Stimulated activated CD4-positive, alpha-beta T cell treated with anti-CD3 and anti-CD28 coated beads, TNF-alpha, amount 100 ng/mL, for 24 hours (primary cell): ENCODE results near the gene POU4F1.

Source experiments
- DNase-seq, 3 experiments: peaks; one replicate each; pipeline ENCODE4 v3.0.0-alpha.2; 2020; ENCODE audit warnings: low read depth in 3 of 3

The POU4F1 gene

DNA sequence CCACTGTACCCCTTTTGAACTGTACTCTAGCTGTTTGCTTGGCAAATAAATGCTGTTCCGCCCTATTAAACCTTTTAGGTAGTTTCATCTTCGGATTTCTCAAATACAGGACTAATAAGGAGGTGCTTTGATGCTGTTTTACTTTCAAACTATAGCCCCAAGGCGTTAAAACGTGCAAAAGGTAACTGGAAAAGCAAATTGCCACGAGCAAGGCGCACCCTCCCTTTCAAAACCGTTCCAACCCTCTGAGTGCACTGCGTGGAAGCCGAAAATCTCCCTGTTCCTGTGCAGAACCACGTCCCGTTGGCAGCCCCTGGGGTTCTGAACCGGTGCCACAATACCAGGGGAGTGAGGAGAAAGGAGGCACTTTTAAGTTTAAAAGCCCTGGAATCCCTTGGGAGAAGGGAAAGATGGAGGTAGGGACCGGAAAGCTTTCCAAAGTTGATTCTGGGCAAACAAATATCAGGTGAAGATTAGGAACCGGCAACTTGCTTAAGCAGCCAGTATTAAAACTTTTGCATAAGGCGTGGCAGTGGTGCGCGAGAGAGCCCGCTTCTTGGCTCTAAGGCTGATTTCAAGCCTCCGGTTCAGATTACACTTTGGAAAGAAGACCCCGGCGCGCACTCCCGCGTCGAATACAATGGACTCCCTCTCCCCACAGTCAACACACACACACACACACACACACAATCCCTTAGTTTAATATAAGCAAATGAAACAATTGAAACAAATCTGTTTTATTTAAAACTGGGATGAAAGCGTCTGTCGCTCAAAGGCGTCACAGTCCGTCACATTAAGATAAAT, 9.5 kb downstream of the POU4F1 start:
- no peak for DNase-seq

GRCh38 chr13:78593129-78593528, 10.2 kb downstream of the POU4F1 start:
- DNase-seq, result no peak

DNA sequence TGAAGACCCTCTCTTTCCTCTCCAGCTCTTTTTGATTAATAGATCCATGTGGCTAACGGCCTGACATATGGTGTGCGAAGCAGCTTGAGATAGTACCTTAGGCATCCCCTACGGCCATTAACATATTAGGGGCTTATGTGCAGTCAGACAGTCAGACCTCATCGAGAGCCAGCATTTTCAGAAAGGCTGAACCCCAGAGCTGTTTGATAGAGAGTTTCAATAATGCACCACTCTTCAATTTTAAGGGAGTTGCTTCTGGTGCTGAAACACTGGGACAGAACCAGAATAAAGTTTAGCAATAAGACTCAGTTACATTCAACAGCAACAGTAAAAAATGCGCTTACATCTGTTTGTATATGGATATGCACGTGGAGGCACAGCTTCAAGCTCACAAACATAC, 10.8 kb downstream of the POU4F1 start:
- no peak for DNase-seq

GRCh38 chr13:78589206-78589605, 14.1 kb downstream of the POU4F1 start:
- DNase-seq, result no peak

- DNase-seq, result no peak
Observed at GRCh38 chr13:78587395-78587794, 16.0 kb downstream of the POU4F1 start.

DNA sequence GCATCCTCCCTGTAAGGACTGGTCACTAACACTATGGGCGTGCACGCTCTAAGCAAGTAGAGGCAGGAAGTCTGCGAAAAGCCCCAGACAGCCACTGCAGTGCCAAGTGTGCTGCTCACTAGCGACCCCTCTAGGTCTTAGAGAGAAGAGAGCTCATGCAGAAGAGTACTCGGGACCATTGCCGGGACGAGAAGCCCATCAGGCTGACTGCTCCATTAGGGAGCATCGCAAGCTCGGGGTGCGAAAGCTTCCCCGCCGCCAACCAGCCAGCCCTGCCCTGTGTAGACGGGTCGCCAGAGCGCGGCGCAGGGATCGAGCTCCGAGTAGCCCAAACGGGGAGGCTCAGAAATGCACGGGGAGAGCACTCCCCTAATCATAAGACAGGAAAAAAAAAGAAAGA, 16.6 kb downstream of the POU4F1 start:
- no peak for DNase-seq

- DNase-seq, result no peak
Observed at GRCh38 chr13:78576261-78576660, 27.1 kb downstream of the POU4F1 start.

GRCh38 chr13:78572459-78572858, 30.9 kb downstream of the POU4F1 start:
- DNase-seq, result no peak

- no peak for DNase-seq
Observed at GRCh38 chr13:78569029-78569428, 34.3 kb downstream of the POU4F1 start.

- no peak for DNase-seq
Observed at GRCh38 chr13:78566631-78567030, 36.7 kb downstream of the POU4F1 start.

GRCh38 chr13:78562237-78562889, 41.0 kb downstream of the POU4F1 start:
- no peak for DNase-seq
